DND-41 (cell line): ENCODE results near the gene NRXN3.

ENCODE experiments used
- ATAC-seq: fragments of 200-7000 bp; cut with Tn5 transposase; 3 replicates; pipeline ENCODE4 v1.9.1; 2021; ENCODE audit warnings: low read depth; ENCODE audit not compliant: insufficient read depth
- DNase-seq: peaks from one replicate; pipeline ENCODE4 v3.0.0-alpha.2; 2020
- H2AFZ ChIP-seq: 2 replicates; pipeline ENCODE4 v1.6.0; 2012; ENCODE audit warnings: low read depth, low read length
- H3K27ac ChIP-seq: 2 replicates; pipeline ENCODE4 v1.5.1; 2012; ENCODE audit warnings: low read length, inconsistent platforms
- H3K27me3 ChIP-seq: fragments of 200-600 bp; sonication (generic); 2 replicates; pipeline ENCODE4 v1.6.0; 2012; ENCODE audit warnings: low read length, mild to moderate bottlenecking, inconsistent platforms; ENCODE audit not compliant: insufficient read depth, poor library complexity
- H3K36me3 ChIP-seq: 2 replicates; pipeline ENCODE4 v1.5.1; 2012; ENCODE audit warnings: low read length, inconsistent platforms; ENCODE audit not compliant: insufficient read depth
- H3K4me1 ChIP-seq: 2 replicates; pipeline ENCODE4 v1.5.1; 2012; ENCODE audit warnings: mild to moderate bottlenecking, low read length; ENCODE audit not compliant: insufficient read depth
- H3K4me2 ChIP-seq: 2 replicates; pipeline ENCODE4 v1.6.0; 2012; ENCODE audit warnings: mild to moderate bottlenecking, moderate library complexity, low read length, inconsistent platforms; ENCODE audit not compliant: insufficient read depth
- H3K4me3 ChIP-seq, 2 experiments: fragments of 200-600 bp in 1 of 2; shearing (Covaris generic) in 1 of 2; 2 replicates each; pipeline ENCODE4 v1.5.1; 2012 to 2016; ENCODE audit warnings: inconsistent platforms in 2 of 2, low read length in 2 of 2, mild to moderate bottlenecking in 2 of 2, low read depth in 1 of 2, moderate library complexity in 1 of 2
- H3K79me2 ChIP-seq: 2 replicates; pipeline ENCODE4 v1.6.0; 2012; ENCODE audit warnings: low read length, inconsistent platforms; ENCODE audit not compliant: insufficient read depth
- H3K9ac ChIP-seq: 2 replicates; pipeline ENCODE4 v1.6.0; 2012; ENCODE audit warnings: low read depth, mild to moderate bottlenecking, inconsistent platforms, low read length, moderate library complexity
- H3K9me3 ChIP-seq: 2 replicates; pipeline ENCODE4 v1.5.1; 2012; ENCODE audit warnings: low read length, moderate library complexity, mild to moderate bottlenecking, inconsistent platforms; ENCODE audit not compliant: insufficient read depth, severe bottlenecking
- H4K20me1 ChIP-seq: 2 replicates; pipeline ENCODE4 v1.6.0; 2012; ENCODE audit warnings: low read length; ENCODE audit not compliant: insufficient read depth
- EZH2 ChIP-seq: IDR thresholded peaks from 3 replicates; pipeline ENCODE4 v1.6.1; 2012; ENCODE audit warnings: borderline replicate concordance, low read depth, mild to moderate bottlenecking, moderate library complexity, low read length, inconsistent platforms; ENCODE audit not compliant: severe bottlenecking
- TF ChIP-seq, protein P1 (sequence below): IDR thresholded peaks from 2 replicates; pipeline ENCODE4 v1.5.1; 2012; ENCODE audit warnings: borderline replicate concordance, low read length, moderate library complexity, mild to moderate bottlenecking; ENCODE audit not compliant: poor library complexity, severe bottlenecking; ENCODE audit errors: extremely low read depth

Gene NRXN3

DNA sequence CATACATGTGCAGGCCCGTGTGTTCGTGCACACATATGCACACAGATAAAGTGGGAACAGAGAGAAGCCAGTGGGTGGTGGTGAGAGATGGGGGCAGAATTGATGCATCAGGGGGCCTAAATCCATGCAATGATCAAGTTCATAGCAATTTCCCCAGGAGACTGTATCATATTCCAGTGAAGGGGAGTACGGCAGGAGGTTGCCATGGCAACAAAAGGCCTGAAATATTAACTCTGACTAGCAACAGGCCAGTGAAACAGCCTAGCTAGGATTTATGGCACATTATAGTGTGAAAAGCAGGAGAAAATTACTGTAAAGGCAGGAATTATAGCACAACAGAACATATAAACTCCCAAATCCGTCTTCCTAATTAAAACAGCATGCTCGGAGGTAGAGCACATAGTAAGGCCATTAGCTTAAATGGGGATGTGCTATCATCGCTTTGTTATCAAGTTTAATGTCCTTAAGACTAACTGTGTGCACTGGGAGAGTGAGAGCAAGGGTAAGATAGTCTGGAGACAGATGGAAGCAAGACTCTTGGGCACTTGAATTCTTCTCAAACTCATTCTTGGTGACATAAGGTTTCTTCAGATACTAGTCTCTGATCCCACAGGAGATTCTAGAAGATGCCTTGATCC is 1234.8 kb downstream of the NRXN3 start:
- H3K4me2 ChIP-seq, result no peak overlapping the region
- no peaks in the 10 kb centered on the region for H3K4me1 ChIP-seq
- no peak for DNase-seq

DNA sequence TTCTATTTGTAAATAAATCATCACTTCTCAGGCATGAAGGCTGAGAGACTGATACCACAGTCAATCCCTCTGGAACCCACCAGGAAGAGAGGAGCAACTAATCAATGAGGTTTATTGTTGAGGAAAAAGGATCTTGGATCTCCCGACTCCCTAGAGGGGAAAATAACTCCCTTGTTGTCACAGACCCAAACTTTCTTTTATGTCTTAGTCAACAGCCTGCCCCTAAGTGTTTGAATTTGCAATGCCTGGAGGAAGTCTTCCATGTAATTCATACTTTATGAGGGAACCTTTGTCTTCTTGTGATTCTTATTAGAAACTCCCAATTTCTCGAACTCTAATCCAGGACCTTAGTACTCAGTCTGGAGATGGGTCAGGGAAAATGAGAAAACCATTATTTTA is 1235.3 kb downstream of the NRXN3 start:
- no peak overlapping the region for H2AFZ ChIP-seq
- H3K9ac ChIP-seq, result no peak overlapping the region
- ATAC-seq, result no peak
- H3K79me2 ChIP-seq, result no peaks in the 10 kb centered on the region
- DNase-seq, result no peak
- H3K27ac ChIP-seq, result no peak overlapping the region
- H4K20me1 ChIP-seq, result no peaks in the 10 kb centered on the region
- H3K4me3 ChIP-seq, result no peak overlapping the region
- H3K36me3 ChIP-seq, result no peaks in the 10 kb centered on the region
- peaks cover 5% of the 10 kb centered on the region for H3K27me3 ChIP-seq
- H3K9me3 ChIP-seq, result no peaks in the 10 kb centered on the region
- H3K4me2 ChIP-seq, result no peak overlapping the region
- no peak for TF ChIP-seq EZH2
- TF ChIP-seq, protein P1, sequence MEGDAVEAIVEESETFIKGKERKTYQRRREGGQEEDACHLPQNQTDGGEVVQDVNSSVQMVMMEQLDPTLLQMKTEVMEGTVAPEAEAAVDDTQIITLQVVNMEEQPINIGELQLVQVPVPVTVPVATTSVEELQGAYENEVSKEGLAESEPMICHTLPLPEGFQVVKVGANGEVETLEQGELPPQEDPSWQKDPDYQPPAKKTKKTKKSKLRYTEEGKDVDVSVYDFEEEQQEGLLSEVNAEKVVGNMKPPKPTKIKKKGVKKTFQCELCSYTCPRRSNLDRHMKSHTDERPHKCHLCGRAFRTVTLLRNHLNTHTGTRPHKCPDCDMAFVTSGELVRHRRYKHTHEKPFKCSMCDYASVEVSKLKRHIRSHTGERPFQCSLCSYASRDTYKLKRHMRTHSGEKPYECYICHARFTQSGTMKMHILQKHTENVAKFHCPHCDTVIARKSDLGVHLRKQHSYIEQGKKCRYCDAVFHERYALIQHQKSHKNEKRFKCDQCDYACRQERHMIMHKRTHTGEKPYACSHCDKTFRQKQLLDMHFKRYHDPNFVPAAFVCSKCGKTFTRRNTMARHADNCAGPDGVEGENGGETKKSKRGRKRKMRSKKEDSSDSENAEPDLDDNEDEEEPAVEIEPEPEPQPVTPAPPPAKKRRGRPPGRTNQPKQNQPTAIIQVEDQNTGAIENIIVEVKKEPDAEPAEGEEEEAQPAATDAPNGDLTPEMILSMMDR, result no peak
- no peaks in the 10 kb centered on the region for H3K4me1 ChIP-seq

More for the DNA sequence above, 1234.8 kb downstream of the NRXN3 start:
- TF ChIP-seq, protein P1, result no peak
- no peak for TF ChIP-seq EZH2
- H2AFZ ChIP-seq, result no peak overlapping the region
- no peaks in the 10 kb centered on the region for H3K36me3 ChIP-seq
- no peak for ATAC-seq
- H3K9ac ChIP-seq, result no peak overlapping the region
- H3K79me2 ChIP-seq, result no peaks in the 10 kb centered on the region
- H3K4me3 ChIP-seq, result no peak overlapping the region
- no peaks in the 10 kb centered on the region for H4K20me1 ChIP-seq
- H3K9me3 ChIP-seq, result no peaks in the 10 kb centered on the region
- H3K27me3 ChIP-seq, result peaks cover 5% of the 10 kb centered on the region
- H3K27ac ChIP-seq, result no peak overlapping the region

DNA sequence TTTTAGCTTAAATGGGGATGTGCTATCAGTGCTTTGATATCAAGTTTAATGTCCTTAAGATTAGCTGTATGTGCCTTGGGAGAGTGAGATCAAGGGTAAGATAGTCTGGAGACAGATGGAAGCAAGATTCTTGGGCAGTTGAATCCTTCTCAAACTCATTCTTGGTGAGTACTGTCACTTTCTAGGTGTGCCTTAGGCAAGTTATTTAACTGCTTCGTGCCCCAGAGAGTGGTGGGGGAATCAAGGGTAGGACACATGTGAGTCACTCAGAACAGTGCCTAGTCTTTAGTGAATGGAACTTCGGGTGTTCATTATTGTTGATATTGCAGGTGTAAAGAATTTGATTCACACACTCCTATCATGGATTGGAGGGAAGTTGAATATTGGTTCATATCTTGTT is 1237.4 kb downstream of the NRXN3 start:
- no peak overlapping the region for H3K9ac ChIP-seq
- no peak for ATAC-seq

More for the DNA sequence above, 1237.4 kb downstream of the NRXN3 start:
- no peak overlapping the region for H3K4me3 ChIP-seq
- H3K79me2 ChIP-seq, result no peaks in the 10 kb centered on the region
- no peak for TF ChIP-seq EZH2
- TF ChIP-seq, protein P1, result no peak
- no peak overlapping the region for H2AFZ ChIP-seq
- no peak overlapping the region for H3K27ac ChIP-seq
- no peaks in the 10 kb centered on the region for H3K36me3 ChIP-seq
- H3K9me3 ChIP-seq, result no peaks in the 10 kb centered on the region
- no peak for DNase-seq
- H3K4me1 ChIP-seq, result no peaks in the 10 kb centered on the region
- no peaks in the 10 kb centered on the region for H4K20me1 ChIP-seq
- H3K27me3 ChIP-seq, result peaks cover 5% of the 10 kb centered on the region
- no peak overlapping the region for H3K4me2 ChIP-seq
